ENCODE results near the gene NLRC5.
"Not testable (repeated sequence)": the region's sequence is repeated elsewhere in the genome, so short reads cannot be mapped to it uniquely, and the experiment has no call there.

NLRC5 gene

DNA sequence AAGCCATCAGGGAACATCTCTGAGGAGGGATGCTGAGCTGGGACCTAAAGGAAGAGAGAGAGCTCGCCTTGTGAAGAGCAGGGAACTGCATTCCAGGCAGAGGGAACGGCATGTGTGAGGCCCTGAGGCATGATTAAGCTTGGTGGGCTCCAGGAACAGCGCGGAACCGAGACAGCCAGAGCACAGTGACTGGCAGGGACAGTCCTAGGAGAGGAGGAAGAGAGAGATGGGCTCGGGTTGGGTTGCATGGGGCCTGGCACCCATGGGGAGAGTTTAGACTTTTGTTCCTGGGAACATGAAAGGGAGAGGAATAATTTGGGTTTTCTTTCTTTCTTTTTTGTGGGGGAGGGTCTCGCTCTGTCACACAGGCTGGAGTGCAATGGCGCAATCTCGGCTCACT is 63.8 kb downstream of the NLRC5 start:
- no peak for DNase-seq

DNA sequence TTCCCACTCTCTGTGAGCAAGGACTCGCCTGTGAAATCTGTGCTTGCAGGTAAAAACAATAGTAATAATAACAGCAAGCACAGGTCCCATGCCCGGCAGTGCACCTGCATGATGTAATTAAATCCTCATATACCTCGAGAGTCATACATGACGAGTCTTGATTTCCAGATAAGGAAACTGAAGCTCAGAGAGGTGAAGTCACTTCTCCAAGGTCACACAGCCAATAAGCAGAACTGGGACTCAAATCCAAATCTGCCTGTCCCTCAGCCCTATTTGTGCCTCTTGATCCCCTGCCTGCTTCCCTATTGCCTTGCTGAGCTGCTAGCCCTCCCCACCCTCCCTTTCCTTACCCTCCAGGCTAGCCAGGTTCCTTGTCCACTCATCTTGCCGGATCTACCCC is 65.0 kb downstream of the NLRC5 start:
- DNase-seq: no peak

DNA sequence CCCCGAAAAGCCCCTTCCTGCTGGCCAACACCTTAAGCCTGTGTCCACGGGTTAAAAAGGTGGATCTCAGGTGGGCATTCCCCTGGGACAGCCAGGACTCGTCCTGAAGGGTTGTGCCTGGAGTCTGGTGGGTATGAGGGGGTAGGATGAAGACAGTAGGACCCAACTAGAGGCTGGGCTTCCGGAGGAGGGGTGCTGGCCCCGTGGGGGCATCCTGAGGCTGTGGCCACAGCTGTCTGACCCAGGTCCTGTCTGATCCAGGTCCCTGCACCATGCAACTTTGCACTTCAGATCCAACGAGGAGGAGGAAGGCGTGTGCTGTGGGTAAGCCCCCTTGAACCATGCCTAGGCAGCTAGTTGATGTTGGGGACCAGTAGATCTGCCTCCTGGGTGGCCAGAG is 65.4 kb downstream of the NLRC5 start:
- DNase-seq: no peak

DNA sequence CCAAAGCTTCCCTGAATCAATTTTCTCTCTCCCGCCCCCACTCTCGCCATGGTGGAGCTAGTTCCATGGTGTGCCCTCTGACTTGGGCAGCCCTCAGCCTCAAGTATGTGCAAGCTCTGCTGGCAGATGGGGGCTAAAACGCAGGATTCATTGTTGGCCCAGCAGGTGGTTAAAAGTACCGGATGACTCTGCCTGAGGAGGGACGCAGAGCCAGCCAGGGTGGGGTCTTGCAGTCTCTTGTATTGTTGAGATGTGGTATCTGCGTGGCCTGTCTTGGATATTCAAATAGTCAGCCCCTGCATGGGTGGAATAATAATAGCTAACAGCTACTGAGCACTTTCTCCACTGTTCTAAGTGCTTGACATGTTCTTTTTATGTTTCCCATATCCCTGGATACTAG is 66.3 kb downstream of the NLRC5 start:
- no peak for DNase-seq

DNA sequence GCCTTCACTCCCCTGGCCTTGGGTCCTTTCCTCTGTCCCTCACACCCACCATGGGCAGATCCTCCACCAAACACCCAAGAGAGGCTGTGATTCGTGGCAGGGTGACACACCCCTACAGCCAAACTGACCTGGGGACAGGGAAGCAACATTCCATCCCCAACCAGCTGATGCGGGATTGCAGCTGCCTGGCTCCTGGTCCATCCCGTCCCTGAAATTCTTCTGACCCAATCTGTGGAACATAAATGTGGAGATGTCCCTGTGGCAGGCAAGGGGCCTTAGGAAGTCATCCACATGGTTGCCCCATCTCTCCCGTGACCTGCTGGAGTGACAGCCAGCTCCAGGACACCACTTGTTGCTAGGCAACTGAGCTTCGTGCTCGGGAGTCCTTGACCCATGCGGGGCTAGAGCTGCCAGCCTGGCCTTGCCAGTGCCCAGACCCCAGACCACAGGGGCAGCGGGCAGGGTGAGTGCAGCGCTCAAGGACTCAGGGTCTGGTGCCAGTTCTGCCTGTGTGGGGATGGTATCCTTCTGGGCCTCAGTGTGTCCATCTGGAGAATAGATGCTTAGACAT is 69.0 kb downstream of the NLRC5 start:
- no peak for DNase-seq

DNA sequence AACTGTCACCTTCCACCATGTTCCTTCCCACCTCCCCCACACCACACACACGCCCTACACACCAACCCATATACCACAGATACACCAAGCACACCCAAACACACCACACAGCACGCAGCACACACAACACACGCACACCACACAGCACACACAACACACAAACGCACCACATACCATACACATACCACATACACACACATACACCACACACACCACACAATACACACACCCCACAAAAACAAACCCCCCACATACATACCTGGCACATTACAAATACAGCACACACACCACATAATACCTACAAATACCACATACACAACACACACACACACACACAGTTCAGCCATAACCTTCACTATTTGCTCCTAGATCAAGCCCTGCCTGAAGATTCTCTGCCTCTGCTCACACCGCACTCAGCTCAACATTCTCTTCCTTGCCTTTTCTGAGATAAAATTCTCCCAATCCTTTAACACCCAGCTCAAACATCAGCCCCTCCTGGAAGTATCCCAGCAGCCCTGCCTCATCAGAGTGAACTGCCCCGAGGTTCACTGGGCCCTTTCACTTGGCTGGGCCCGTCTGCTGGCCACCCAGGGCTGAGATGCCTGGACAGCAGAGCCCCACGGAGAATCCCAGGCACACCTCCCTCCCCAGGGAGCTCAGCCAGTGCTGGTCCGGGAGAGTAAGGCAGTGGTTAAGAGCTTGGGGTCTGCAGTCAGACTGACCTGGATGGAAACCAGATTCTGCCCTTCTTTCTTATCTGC is 71.1 kb downstream of the NLRC5 start:
- no peak for DNase-seq

DNA sequence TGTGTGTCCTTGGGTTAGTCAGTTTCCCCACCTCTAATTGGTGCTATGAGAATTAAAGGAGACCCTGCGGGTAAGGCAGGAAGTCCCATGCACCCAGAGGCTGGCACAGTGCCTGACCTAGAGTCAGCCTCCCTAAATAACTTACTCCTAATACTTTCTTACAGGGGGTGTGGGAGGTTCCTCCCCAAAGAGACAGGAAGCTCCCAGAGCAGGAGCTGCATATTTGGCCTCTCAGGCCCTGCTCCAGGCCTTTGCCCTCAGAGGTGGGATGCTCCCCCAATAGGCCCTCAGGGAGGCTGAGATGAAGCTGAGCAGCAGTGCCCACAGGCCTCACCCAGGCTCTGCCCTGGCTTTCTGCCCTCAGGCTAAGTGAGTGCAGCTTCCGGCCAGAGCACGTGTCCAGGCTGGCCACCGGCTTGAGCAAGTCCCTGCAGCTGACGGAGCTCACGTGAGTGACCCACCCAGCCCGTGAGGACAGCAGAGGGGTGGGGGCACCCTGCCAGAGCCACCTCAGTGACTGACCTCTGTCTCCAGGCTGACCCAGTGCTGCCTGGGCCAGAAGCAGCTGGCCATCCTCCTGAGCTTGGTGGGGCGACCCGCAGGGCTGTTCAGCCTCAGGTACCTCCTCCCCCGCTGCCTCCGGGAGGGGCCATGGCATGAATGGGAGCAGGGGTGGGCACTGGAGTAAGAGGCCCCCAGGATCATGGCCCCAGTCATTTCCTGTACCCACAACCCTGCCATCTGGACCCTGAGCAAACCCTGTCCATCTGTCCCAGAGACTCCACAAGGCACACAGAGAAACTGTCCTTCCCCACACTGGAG is 71.9 kb downstream of the NLRC5 start:
- no peak for DNase-seq

DNA sequence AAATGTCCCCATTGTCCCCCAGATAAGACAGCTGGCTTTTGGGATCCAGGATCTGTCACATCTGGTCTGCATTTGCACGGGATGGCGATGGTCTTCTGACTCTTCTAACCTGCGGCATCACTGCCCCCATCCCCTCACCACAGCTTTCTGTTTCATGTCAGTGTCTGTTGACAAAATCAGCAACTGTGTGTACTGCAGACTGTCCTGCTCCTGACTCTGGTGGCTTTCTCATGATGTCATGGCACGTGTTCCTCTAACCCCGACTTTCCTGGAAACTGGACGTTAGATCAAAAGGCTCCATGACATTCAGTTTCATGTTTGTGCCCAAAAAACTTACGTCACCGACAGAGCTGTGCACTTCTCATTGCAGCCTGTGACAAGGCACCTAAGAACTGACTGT is 73.0 kb downstream of the NLRC5 start:
- no peak for DNase-seq

DNA sequence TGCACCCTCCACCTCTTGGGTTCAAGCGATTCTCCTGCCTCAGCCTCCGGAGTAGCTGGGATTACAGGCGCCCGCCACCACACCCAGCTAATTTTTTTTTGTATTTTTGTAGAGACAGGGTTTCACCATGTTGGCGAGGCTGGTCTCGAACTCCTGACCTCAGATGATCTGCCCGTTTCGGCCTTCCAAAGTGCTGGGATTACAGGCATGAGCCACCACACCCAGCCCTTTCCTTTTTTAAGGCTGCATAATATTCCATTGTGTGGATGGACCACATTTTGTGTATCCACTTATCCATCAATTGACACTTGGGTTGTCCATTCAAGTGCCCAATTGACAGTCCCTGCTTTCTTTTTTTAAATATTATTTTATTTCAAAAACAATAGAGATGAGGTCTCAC is 73.8 kb downstream of the NLRC5 start:
- not testable (repeated sequence) for DNase-seq

DNA sequence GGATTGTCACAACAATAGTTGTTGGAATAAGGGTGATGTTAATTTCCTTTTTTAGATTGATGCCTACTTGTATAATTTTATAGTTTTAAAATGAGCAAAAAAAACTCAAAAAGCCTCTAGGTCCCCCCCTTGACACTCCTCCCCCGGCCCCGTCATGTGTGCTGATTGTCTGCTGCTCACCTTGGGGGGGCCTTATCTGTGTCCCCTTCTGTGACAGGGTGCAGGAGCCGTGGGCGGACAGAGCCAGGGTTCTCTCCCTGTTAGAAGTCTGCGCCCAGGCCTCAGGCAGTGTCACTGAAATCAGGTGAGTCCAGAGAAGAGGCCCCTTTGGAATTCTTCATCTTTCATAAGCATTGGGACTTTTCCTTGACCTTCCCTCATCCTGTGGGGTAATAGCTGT is 75.6 kb downstream of the NLRC5 start:
- no peak for DNase-seq

DNA sequence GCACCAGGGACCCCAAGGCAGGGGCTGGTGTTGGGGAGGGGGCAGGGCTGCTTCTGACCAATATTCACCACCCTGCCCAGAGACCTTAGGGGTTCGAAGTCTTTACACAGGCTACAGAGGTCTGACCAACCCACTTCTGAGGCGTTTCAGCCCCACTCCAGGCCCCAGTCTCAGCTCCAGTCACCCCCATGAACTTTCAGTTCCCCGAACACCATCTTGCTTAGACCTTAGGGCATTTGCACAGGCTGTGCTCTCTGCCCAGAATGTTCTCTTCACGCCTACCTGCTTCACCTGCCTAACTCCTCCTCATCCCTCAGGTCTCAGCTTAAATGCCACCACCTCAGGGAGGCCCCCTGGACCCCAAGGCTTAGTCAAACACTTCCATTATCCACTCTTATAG is 77.3 kb downstream of the NLRC5 start:
- no peak for DNase-seq

DNA sequence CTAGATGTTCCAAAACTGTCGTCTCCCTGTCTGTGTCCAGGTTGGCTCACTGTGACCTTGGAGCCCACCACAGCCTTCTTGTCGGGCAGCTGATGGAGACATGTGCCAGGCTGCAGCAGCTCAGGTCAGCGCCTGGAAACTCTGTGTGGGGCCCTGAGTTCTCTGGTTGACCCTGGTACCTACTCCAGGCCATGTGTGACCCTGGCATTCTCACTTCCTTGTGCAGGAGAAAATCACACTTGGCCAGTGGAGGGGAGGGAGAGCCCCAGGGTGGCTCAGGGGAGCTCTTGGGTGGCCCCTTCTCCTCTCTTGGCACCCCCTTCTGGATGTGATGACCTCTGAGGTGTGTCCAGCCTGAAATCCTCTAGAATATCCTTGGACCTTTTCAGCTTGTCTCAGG is 78.0 kb downstream of the NLRC5 start:
- no peak for DNase-seq

DNA sequence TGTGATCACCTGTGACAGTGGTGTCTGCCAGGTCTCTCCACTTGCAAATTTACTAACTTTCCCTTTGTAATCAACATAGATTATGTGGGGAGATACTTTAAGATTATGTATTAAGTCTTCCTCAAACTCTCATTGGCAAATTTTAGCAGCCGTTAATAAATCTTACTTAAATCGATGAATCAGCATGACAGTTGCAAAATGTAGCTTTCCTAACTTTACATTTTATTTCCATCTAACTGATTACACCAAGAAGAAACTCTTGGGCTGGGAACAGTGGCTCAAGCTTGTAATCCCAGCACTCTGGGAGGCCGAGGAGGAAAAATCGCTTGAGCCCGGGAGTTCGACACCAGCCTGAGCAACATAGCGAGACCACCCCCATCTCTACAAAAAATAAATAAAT is 79.7 kb downstream of the NLRC5 start:
- no peak for DNase-seq

DNA sequence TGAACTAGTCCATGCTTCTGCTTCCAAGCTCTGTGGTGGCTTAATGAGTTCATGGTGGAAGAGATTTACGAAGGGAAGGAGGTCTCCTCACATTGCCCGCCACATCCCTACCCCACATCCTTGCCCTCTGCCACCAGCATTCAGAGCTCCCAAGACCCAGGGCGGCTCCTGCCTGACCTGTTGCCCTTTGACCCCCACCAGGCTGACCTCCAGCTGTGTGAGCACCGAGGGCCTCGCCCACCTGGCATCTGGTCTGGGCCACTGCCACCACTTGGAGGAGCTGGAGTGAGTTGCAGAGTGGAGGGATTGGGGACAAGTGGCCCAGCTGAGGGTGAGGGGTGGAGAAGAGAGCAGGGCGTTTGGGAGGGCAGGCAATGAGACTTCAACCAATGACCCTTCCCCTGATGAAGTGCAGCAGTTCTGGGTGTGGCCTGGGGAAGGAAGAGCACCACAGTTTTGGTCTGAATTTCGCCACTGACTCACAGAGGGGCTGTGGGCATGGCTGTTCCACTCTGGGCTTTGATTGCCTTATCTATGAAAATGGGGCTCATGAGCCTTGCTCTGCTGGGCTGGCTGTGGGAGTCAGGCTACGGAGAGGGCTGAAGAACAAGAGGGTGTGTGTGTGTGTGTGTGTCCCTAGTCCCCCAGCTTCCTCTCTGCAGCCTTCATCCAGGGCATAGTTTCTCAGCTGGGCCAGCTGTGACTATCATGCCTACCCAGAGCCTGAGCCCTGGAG is 80.4 kb downstream of the NLRC5 start:
- no peak for DNase-seq

DNA sequence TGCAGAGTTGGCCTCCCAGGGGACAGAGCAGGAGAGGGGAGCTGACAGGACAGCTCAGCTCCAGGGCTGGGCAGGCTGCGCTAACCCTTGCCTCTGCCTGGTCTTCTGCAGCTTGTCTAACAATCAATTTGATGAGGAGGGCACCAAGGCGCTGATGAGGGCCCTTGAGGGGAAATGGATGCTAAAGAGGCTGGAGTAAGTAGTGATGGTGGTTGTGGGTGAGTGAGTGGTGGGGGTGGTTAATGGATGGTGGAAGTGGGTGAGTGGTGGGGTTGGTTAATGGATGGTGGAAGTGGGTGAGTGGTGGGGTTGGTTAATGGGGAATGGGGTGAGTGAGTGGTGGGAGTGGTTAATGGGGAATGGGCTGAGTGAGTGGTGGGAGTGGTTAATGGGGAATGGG is 81.1 kb downstream of the NLRC5 start:
- DNase-seq: no peak

DNA sequence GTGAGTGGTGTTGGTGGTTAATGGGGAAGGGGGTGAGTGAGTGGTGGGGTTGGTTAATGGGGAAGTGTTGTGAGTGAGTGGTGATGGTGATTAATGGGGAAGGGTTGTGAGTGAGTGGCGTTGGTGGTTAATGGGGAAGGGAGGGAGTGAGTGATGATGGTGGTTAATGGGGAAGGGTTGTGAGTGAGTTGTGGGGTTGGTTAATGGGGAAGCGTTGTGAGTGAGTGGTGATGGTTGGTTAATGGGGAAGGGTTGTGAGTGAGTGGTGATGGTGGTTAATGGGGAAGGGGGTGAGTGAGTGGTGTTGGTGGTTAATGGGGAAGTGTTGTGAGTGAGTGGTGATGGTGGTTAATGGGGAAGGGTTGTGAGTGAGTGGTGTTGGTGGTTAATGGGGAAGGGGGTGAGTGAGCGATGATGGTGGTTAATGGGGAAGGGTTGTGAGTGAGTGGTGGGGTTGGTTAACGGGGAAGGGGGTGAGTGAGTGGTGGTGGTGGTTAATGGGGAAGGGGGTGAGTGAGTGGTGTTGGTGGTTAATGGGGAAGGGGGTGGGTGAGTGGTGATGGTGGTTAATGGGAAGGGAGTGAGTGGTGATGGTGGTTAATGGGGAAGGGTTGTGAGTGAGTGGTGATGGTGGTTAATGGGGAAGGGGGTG is 81.8 kb downstream of the NLRC5 start:
- DNase-seq: not testable (repeated sequence)

DNA sequence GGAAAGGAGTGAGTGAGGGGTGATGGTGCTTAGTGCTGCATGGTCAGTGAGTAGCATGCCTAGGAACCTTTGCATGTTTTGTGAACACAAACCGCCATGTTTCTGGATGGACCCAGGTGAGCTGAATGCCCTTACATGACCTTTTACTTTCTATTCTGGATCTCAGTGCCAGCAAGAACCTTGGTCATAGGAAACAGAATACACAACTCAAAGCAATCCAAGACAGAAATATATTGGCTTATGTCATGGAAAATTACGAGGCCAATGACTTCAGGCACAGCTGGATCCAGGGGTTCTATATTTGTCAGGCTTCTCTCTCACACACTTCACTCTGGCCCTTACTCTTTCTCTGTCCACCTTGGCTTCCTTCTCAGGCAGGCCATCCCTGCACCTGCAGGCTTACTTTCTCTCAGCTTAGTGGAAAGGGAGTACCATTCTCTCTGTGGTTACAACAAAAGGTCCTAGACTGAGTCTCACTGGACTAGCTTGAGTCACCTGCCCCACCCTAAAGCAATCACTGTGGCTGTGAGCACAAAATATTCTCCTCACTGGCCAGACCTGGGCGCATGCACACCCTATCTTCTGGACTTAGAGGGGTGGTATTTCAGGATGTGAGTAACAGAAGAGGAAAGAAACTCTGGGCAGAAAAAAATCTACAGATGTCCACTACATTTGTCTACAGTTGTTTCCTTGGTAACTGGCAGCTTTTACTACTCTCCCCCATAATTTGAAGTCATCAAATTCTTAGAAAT is 82.7 kb downstream of the NLRC5 start:
- no peak for DNase-seq

DNA sequence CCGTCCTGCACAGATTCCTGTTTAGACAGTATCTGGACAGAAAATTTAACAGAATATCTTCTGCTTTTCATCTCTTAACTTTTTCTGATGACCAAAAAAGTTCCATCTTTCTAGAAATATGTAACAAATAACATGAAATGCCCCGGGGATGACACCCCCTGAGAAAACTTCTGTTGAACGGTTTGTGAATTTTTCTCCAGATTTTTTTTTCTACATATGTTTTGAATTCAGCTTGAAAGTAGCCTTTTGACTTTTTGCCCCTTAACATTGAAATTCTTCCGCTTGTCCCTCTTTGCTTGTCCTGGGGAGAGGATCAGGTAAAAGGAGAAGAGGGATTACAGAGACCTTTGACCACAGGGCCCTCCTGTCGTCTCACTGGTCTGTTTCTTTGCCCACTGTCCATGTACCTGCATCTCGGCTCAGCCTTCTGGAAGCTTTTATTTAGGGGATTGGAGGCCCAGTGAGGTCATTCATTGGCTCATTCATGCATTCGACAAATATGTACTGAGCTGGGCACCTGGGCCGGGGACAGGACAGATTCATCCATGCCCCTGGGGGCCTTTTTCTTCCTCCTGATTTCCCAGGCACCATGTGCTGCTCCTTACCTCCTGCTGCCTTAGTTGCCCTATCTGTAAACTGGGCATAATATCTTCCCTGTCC is 83.4 kb downstream of the NLRC5 start:
- DNase-seq: no peak

DNA sequence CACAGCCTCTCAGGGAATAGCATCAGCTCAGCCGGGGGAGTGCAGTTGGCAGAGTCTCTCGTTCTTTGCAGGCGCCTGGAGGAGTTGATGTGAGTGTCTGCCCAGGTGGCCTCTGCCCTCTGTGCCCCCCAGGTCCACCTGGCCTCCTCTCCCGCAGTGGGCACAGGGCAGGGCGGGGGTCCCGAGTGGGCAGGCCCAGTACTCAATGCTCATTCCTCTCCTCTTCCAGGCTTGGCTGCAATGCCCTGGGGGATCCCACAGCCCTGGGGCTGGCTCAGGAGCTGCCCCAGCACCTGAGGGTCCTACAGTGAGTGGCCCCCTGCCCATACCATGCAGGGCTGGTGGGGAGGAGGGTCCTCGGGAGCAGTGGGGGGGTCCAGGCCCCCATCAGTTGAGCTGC is 88.4 kb downstream of the NLRC5 start:
- DNase-seq: no peak

DNA sequence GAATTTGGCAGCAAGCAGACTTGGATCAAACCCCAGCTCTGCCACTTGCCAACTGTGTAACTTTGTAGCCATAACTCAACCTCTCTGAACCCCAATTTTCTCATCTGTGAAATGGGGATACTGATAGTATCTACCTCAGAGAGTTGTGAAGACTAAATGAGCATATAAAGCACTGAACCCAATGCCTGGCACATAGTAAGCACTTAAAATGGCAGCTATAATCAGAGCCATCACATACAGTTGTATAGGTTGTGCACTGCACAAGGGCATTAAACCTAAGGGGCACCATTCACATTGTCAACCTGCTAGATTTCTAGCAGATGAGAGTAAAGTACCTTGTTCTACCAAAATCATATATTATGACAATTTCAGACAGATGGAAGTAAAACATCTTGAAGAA is 92.4 kb downstream of the NLRC5 start:
- DNase-seq: no peak

DNA sequence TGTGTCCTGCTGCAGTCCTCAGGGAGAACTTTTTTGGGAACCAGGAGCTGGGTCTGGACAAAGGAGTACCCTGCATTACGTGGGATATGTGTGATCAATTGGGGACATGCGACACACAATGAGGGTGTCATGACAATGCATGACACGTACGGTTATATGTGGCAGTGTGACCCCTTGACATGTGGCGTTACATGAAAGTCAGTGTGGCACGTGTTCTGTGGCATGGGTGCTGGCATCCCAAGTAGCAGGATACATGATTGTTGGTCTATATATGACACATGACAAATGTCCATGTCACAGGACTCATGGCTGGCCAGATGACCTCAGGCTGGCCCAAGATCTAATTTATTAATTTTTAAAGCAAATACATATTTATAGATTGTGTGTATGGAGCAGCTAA is 93.3 kb downstream of the NLRC5 start:
- no peak for DNase-seq
